NCI-H128 (cell line): ENCODE data around the gene RUBCN.
"Not testable (repeated sequence)": the region's sequence is repeated elsewhere in the genome, so short reads cannot be mapped to it uniquely, and the experiment has no call there.

ENCODE experiments used
- DNase-seq: peaks from one replicate; lab custom pipeline; 2025; ENCODE audit not compliant: unreplicated experiment; lab: John Stamatoyannopoulos, UW

RUBCN gene

GRCh38 chr3:197736010-197736490, 654 bp downstream of the RUBCN start:
- DNase-seq, result no peak

- no peak for DNase-seq
These were observed 1.9 kb downstream of the RUBCN start for GRCh38 chr3:197734667-197735318.

GRCh38 chr3:197733042-197733441, 3.7 kb downstream of the RUBCN start:
- DNase-seq, result no peak

GRCh38 chr3:197731483-197731882, 5.2 kb downstream of the RUBCN start:
- DNase-seq, result not testable (repeated sequence)

- not testable (repeated sequence) for DNase-seq
These were observed 5.9 kb downstream of the RUBCN start for GRCh38 chr3:197730770-197731169.

GRCh38 chr3:197730200-197730599, 6.5 kb downstream of the RUBCN start:
- no peak for DNase-seq

- no peak for DNase-seq
These were observed 8.2 kb downstream of the RUBCN start for GRCh38 chr3:197728487-197728886.

GRCh38 chr3:197727878-197728277, 8.8 kb downstream of the RUBCN start:
- not testable (repeated sequence) for DNase-seq

GRCh38 chr3:197722734-197723133, 14.0 kb downstream of the RUBCN start:
- DNase-seq, result no peak

GRCh38 chr3:197720694-197721093, 16.0 kb downstream of the RUBCN start:
- no peak for DNase-seq

- no peak for DNase-seq
These were observed 17.8 kb downstream of the RUBCN start for GRCh38 chr3:197718891-197719290.

GRCh38 chr3:197714251-197714650, 22.5 kb downstream of the RUBCN start:
- no peak for DNase-seq

GRCh38 chr3:197713477-197713822, 23.3 kb downstream of the RUBCN start:
- DNase-seq, result no peak

GRCh38 chr3:197711973-197712707, 24.6 kb downstream of the RUBCN start:
- no peak for DNase-seq

GRCh38 chr3:197710965-197711364, 25.7 kb downstream of the RUBCN start:
- DNase-seq, result not testable (repeated sequence)

GRCh38 chr3:197709135-197709534, 27.6 kb downstream of the RUBCN start:
- DNase-seq, result no peak

GRCh38 chr3:197706658-197707057, 30.0 kb downstream of the RUBCN start:
- no peak for DNase-seq

- DNase-seq, result no peak
These were observed 34.9 kb downstream of the RUBCN start for GRCh38 chr3:197701841-197702240.

GRCh38 chr3:197700095-197700494, 36.6 kb downstream of the RUBCN start:
- DNase-seq, result no peak

GRCh38 chr3:197697355-197697754, 39.3 kb downstream of the RUBCN start:
- DNase-seq, result no peak

- DNase-seq, result no peak
These were observed 42.5 kb downstream of the RUBCN start for GRCh38 chr3:197694251-197694650.

GRCh38 chr3:197692641-197693040, 44.1 kb downstream of the RUBCN start:
- DNase-seq, result no peak

- DNase-seq, result no peak
These were observed 46.0 kb downstream of the RUBCN start for GRCh38 chr3:197690754-197691153.
